OCI-LY3 (cell line): ENCODE results near the gene IRAK1.

ENCODE experiments used
- CTCF ChIP-seq: fragments of 200-600, 300-600 bp; sonication (generic); IDR thresholded peaks from 2 replicates; pipeline ENCODE4 v1.5.1; 2014; ENCODE audit warnings: antibody characterized with exemption, low read length, low read depth
- EZH2phosphoT487 ChIP-seq: fragments of 200-600 bp; shearing (Covaris generic); IDR thresholded peaks from 2 replicates; pipeline ENCODE4 v1.6.1; 2018; ENCODE audit warnings: antibody characterized with exemption, mixed run types, low read depth

- TF ChIP-seq CTCF = no peak
- TF ChIP-seq EZH2phosphoT487 = no peak
Observed at GRCh38 chrX:153966283-153966688, 53.4 kb downstream of the IRAK1 start.
